GM18870 (cell line): ENCODE results near the gene CASZ1.

Experiments
- ATAC-seq: cut with Tn5 transposase; IDR thresholded peaks from one replicate; pipeline ENCODE4 v1.9.1; 2021; ENCODE audit warnings: moderate library complexity; ENCODE audit not compliant: unreplicated experiment

The CASZ1 gene

GRCh38 chr1:10589074-10589473 lies 207.4 kb downstream of the CASZ1 start:
- no peak for ATAC-seq

- no peak for ATAC-seq
Measured at GRCh38 chr1:10588640-10589039, 207.8 kb downstream of the CASZ1 start.
